Measurements from ENCODE around the gene CAMTA1.

CAMTA1 gene

GRCh38 chr1:7094509-7094908 lies 309.3 kb downstream of the CAMTA1 start:
- ATAC-seq (ENCODE audit: insufficient read depth, low read depth) (no peak), DNase-seq (no peak)
- H3K27me3 ChIP-seq (ENCODE audit: insufficient read depth, low read length, poor library complexity), result no peaks in the 10 kb centered on the region
- no peak overlapping the region for H3K27ac ChIP-seq (ENCODE audit: low read length)
- H3K36me3 ChIP-seq (ENCODE audit: insufficient read depth, low read length), result no peaks in the 10 kb centered on the region
- TF ChIP-seq EZH2 (IDR thresholded peaks at IDR 0.05; ENCODE audit: borderline replicate concordance, low read depth, low read length, severe bottlenecking) (no peak), CTCF (IDR thresholded peaks at IDR 0.05; ENCODE audit: borderline replicate concordance, extremely low read depth, low read length, poor library complexity, severe bottlenecking) (no peak)
- no peaks in the 10 kb centered on the region for H3K4me1 ChIP-seq (ENCODE audit: insufficient read depth, low read length)
- no peaks in the 10 kb centered on the region for H3K9me3 ChIP-seq (ENCODE audit: insufficient read depth, low read length, severe bottlenecking)
- no peaks in the 10 kb centered on the region; the same call in 1 of the 2 replicates for H4K20me1 ChIP-seq (ENCODE audit: insufficient read depth, low read length)
- no peaks in the 10 kb centered on the region for H3K79me2 ChIP-seq (ENCODE audit: insufficient read depth, low read length)
- H3K4me3 ChIP-seq (ENCODE audit: low read depth in 1 of 2, low read length in 2 of 2), result no peak overlapping the region
- H3K9ac ChIP-seq (ENCODE audit: low read depth, low read length), result no peak overlapping the region
- H2AFZ ChIP-seq (ENCODE audit: low read depth, low read length), result no peak overlapping the region
- no peak overlapping the region for H3K4me2 ChIP-seq (ENCODE audit: insufficient read depth, low read length)

- TF ChIP-seq CTCF (IDR thresholded peaks at IDR 0.05; ENCODE audit: borderline replicate concordance, extremely low read depth, low read length, poor library complexity, severe bottlenecking), result no peak
- no peak for TF ChIP-seq EZH2 (IDR thresholded peaks at IDR 0.05; ENCODE audit: borderline replicate concordance, low read depth, low read length, severe bottlenecking)
- Histone ChIP-seq H3K9me3 (ENCODE audit: insufficient read depth, low read length, severe bottlenecking) (no peaks in the 10 kb centered on the region), H3K27me3 (ENCODE audit: insufficient read depth, low read length, poor library complexity) (no peaks in the 10 kb centered on the region), H2AFZ (ENCODE audit: low read depth, low read length) (no peak overlapping the region), H3K4me3 (ENCODE audit: low read depth in 1 of 2, low read length in 2 of 2) (no peak overlapping the region), H3K27ac (ENCODE audit: low read length) (no peak overlapping the region), H3K9ac (ENCODE audit: low read depth, low read length) (no peak overlapping the region), H3K4me1 (ENCODE audit: insufficient read depth, low read length) (no peaks in the 10 kb centered on the region), H3K4me2 (ENCODE audit: insufficient read depth, low read length) (no peak overlapping the region), H4K20me1 (ENCODE audit: insufficient read depth, low read length) (no peaks in the 10 kb centered on the region; the same call in 1 of the 2 replicates), H3K36me3 (ENCODE audit: insufficient read depth, low read length) (no peaks in the 10 kb centered on the region), H3K79me2 (ENCODE audit: insufficient read depth, low read length) (no peaks in the 10 kb centered on the region)
- DNase-seq, result no peak
- ATAC-seq (ENCODE audit: insufficient read depth, low read depth), result no peak
Measured at GRCh38 chr1:7095343-7095964, 310.2 kb downstream of the CAMTA1 start.

GRCh38 chr1:7097938-7098592 lies 312.8 kb downstream of the CAMTA1 start:
- no peak for DNase-seq
- Histone ChIP-seq H3K4me2 (ENCODE audit: insufficient read depth, low read length) (no peak overlapping the region), H3K27me3 (ENCODE audit: insufficient read depth, low read length, poor library complexity) (no peaks in the 10 kb centered on the region), H3K9me3 (ENCODE audit: insufficient read depth, low read length, severe bottlenecking) (no peaks in the 10 kb centered on the region), H2AFZ (ENCODE audit: low read depth, low read length) (no peak overlapping the region), H4K20me1 (ENCODE audit: insufficient read depth, low read length) (no peaks in the 10 kb centered on the region; the same call in 1 of the 2 replicates), H3K36me3 (ENCODE audit: insufficient read depth, low read length) (no peaks in the 10 kb centered on the region), H3K9ac (ENCODE audit: low read depth, low read length) (no peak overlapping the region), H3K79me2 (ENCODE audit: insufficient read depth, low read length) (no peaks in the 10 kb centered on the region), H3K27ac (ENCODE audit: low read length) (no peak overlapping the region), H3K4me1 (ENCODE audit: insufficient read depth, low read length) (no peaks in the 10 kb centered on the region), H3K4me3 (ENCODE audit: low read depth in 1 of 2, low read length in 2 of 2) (no peak overlapping the region)
- ATAC-seq (ENCODE audit: insufficient read depth, low read depth), result no peak
- TF ChIP-seq CTCF (IDR thresholded peaks at IDR 0.05; ENCODE audit: borderline replicate concordance, extremely low read depth, low read length, poor library complexity, severe bottlenecking) (no peak), EZH2 (IDR thresholded peaks at IDR 0.05; ENCODE audit: borderline replicate concordance, low read depth, low read length, severe bottlenecking) (no peak)

Data from DND-41 (cell line).